ENCODE data around the gene SORCS2.

Gene SORCS2

DNA sequence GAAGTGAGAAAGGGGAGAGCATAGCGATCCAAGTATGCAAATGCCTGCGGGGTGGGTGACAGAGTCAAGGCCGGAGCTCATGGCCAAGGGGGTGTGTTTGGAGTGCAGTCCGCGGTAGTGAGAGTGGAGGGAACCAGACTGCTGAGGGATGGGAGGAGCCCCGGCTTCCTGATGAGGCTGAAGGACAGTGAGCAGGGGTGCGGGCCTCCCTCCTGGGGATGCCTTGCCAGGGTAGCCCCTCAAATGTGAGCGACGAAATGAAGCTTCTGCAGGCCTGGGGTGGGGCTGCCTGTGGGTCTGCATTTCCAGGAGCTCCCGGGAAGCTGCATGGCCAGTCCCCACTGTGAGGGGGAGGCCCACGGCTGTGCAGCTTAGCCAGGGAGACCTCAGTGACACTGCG is 197.4 kb downstream of the SORCS2 start:
- Histone ChIP-seq H3K36me3 (ENCODE audit: control insufficient read depth in 1 of 2, insufficient read depth in 2 of 2, low read length in 2 of 2) (no peaks in the 10 kb centered on the region), H2AK5ac (ENCODE audit: low read length) (no peak overlapping the region)

GRCh38 chr4:7390336-7390735 is 198.0 kb downstream of the SORCS2 start:
- H4K8ac ChIP-seq (ENCODE audit: low read depth, low read length) = no peak overlapping the region
- H2BK5ac ChIP-seq (ENCODE audit: low read depth, low read length, poor library complexity) = no peak overlapping the region
- no peaks in the 10 kb centered on the region for H3K79me1 ChIP-seq (ENCODE audit: low read length)
- H2BK120ac ChIP-seq (ENCODE audit: insufficient read depth, low read length, poor library complexity) = no peak overlapping the region
- no peak for DNase-seq
- H3K27ac ChIP-seq (ENCODE audit: low read depth, low read length) = no peak overlapping the region
- H4K91ac ChIP-seq (ENCODE audit: low read depth, low read length) = no peak overlapping the region
- peaks cover 9% of the 10 kb centered on the region for H3K9me3 ChIP-seq (ENCODE audit: insufficient read depth, low read depth, low read length)
- no peaks in the 10 kb centered on the region for H3K36me3 ChIP-seq (ENCODE audit: control insufficient read depth in 1 of 2, insufficient read depth in 2 of 2, low read length in 2 of 2)
- no peak overlapping the region for H3K14ac ChIP-seq (ENCODE audit: low read length)
- no CpG with 5 or more reads among the region's 13 CpGs for WGBS (ENCODE audit: extremely low coverage, insufficient coverage, insufficient read length)
- H3K18ac ChIP-seq (ENCODE audit: low read length) = no peak overlapping the region
- H3K79me2 ChIP-seq (ENCODE audit: control insufficient read depth, insufficient read depth, low read length, poor library complexity) = no peaks in the 10 kb centered on the region
- no peak overlapping the region for H2AK5ac ChIP-seq (ENCODE audit: low read length)
- H4K12ac ChIP-seq (ENCODE audit: low read depth, low read length) = no peak overlapping the region
- no peak overlapping the region for H3K4ac ChIP-seq (ENCODE audit: low read depth, low read length)
- no peak overlapping the region for H3K23ac ChIP-seq (ENCODE audit: low read length)
- no peak overlapping the region for H2AFZ ChIP-seq (ENCODE audit: insufficient read depth, low read length, poor library complexity)
- H3K4me2 ChIP-seq (ENCODE audit: low read length) = no peak overlapping the region
- H2BK12ac ChIP-seq (ENCODE audit: low read length) = no peak overlapping the region
- H3K4me3 ChIP-seq (ENCODE audit: low read depth, low read length) = no peak overlapping the region
- no peak overlapping the region for H3K9ac ChIP-seq (ENCODE audit: low read length)
- no peaks in the 10 kb centered on the region for H3K27me3 ChIP-seq (ENCODE audit: insufficient read depth, low read length)
- no peaks in the 10 kb centered on the region for H3K4me1 ChIP-seq (ENCODE audit: control insufficient read depth in 1 of 2, insufficient read depth in 2 of 2, low read length in 2 of 2)

More for the DNA sequence above, 197.4 kb downstream of the SORCS2 start:
- Histone ChIP-seq H3K18ac (ENCODE audit: low read length) (no peak overlapping the region), H3K9me3 (ENCODE audit: insufficient read depth, low read depth, low read length) (peaks cover 9% of the 10 kb centered on the region), H3K27ac (ENCODE audit: low read depth, low read length) (no peak overlapping the region), H3K27me3 (ENCODE audit: insufficient read depth, low read length) (no peaks in the 10 kb centered on the region), H3K79me2 (ENCODE audit: control insufficient read depth, insufficient read depth, low read length, poor library complexity) (no peaks in the 10 kb centered on the region), H2BK120ac (ENCODE audit: insufficient read depth, low read length, poor library complexity) (no peak overlapping the region), H2AFZ (ENCODE audit: insufficient read depth, low read length, poor library complexity) (no peak overlapping the region), H2BK5ac (ENCODE audit: low read depth, low read length, poor library complexity) (no peak overlapping the region), H4K12ac (ENCODE audit: low read depth, low read length) (no peak overlapping the region), H3K4ac (ENCODE audit: low read depth, low read length) (no peak overlapping the region), H3K4me3 (ENCODE audit: low read depth, low read length) (no peak overlapping the region), H3K4me2 (ENCODE audit: low read length) (no peak overlapping the region), H4K91ac (ENCODE audit: low read depth, low read length) (no peak overlapping the region), H3K9ac (ENCODE audit: low read length) (no peak overlapping the region), H2BK12ac (ENCODE audit: low read length) (no peak overlapping the region), H4K8ac (ENCODE audit: low read depth, low read length) (no peak overlapping the region), H3K79me1 (ENCODE audit: low read length) (no peaks in the 10 kb centered on the region), H3K4me1 (ENCODE audit: control insufficient read depth in 1 of 2, insufficient read depth in 2 of 2, low read length in 2 of 2) (no peaks in the 10 kb centered on the region), H3K14ac (ENCODE audit: low read length) (no peak overlapping the region), H3K23ac (ENCODE audit: low read length) (no peak overlapping the region)
- DNase-seq = no peak
- WGBS (ENCODE audit: extremely low coverage, insufficient coverage, insufficient read length) = no CpG with 5 or more reads among the region's 12 CpGs

GRCh38 chr4:7390906-7391636 is 198.7 kb downstream of the SORCS2 start:
- H3K9ac ChIP-seq (ENCODE audit: low read length) = no peak overlapping the region
- H3K36me3 ChIP-seq (ENCODE audit: control insufficient read depth in 1 of 2, insufficient read depth in 2 of 2, low read length in 2 of 2) = no peaks in the 10 kb centered on the region
- H2BK12ac ChIP-seq (ENCODE audit: low read length) = no peak overlapping the region
- H3K4ac ChIP-seq (ENCODE audit: low read depth, low read length) = no peak overlapping the region
- H2AFZ ChIP-seq (ENCODE audit: insufficient read depth, low read length, poor library complexity) = no peak overlapping the region
- no peaks in the 10 kb centered on the region for H3K79me2 ChIP-seq (ENCODE audit: control insufficient read depth, insufficient read depth, low read length, poor library complexity)
- no peaks in the 10 kb centered on the region for H3K79me1 ChIP-seq (ENCODE audit: low read length)
- no peak overlapping the region for H4K91ac ChIP-seq (ENCODE audit: low read depth, low read length)
- no peak overlapping the region for H3K4me3 ChIP-seq (ENCODE audit: low read depth, low read length)
- H2BK5ac ChIP-seq (ENCODE audit: low read depth, low read length, poor library complexity) = no peak overlapping the region
- no peak overlapping the region for H3K18ac ChIP-seq (ENCODE audit: low read length)
- H3K23ac ChIP-seq (ENCODE audit: low read length) = no peak overlapping the region
- peaks cover 4% of the 10 kb centered on the region for H3K9me3 ChIP-seq (ENCODE audit: insufficient read depth, low read depth, low read length)
- H2AK5ac ChIP-seq (ENCODE audit: low read length) = no peak overlapping the region
- H4K8ac ChIP-seq (ENCODE audit: low read depth, low read length) = no peak overlapping the region
- no peaks in the 10 kb centered on the region for H3K4me1 ChIP-seq (ENCODE audit: control insufficient read depth in 1 of 2, insufficient read depth in 2 of 2, low read length in 2 of 2)
- no peak overlapping the region for H3K27ac ChIP-seq (ENCODE audit: low read depth, low read length)
- H3K4me2 ChIP-seq (ENCODE audit: low read length) = no peak overlapping the region
- no peak for DNase-seq
- H2BK120ac ChIP-seq (ENCODE audit: insufficient read depth, low read length, poor library complexity) = no peak overlapping the region
- WGBS (ENCODE audit: extremely low coverage, insufficient coverage, insufficient read length) = no CpG with 5 or more reads among the region's 18 CpGs
- no peak overlapping the region for H3K14ac ChIP-seq (ENCODE audit: low read length)
- H4K12ac ChIP-seq (ENCODE audit: low read depth, low read length) = no peak overlapping the region
- no peaks in the 10 kb centered on the region for H3K27me3 ChIP-seq (ENCODE audit: insufficient read depth, low read length)

GRCh38 chr4:7391637-7392437 is 199.5 kb downstream of the SORCS2 start:
- Histone ChIP-seq H3K79me1 (ENCODE audit: low read length) (no peaks in the 10 kb centered on the region), H4K91ac (ENCODE audit: low read depth, low read length) (no peak overlapping the region), H3K14ac (ENCODE audit: low read length) (no peak overlapping the region), H3K4me1 (ENCODE audit: control insufficient read depth in 1 of 2, insufficient read depth in 2 of 2, low read length in 2 of 2) (no peaks in the 10 kb centered on the region), H3K79me2 (ENCODE audit: control insufficient read depth, insufficient read depth, low read length, poor library complexity) (no peaks in the 10 kb centered on the region), H3K9me3 (ENCODE audit: insufficient read depth, low read depth, low read length) (peaks cover 4% of the 10 kb centered on the region), H3K27ac (ENCODE audit: low read depth, low read length) (no peak overlapping the region), H3K27me3 (ENCODE audit: insufficient read depth, low read length) (no peaks in the 10 kb centered on the region), H3K4ac (ENCODE audit: low read depth, low read length) (no peak overlapping the region), H2AFZ (ENCODE audit: insufficient read depth, low read length, poor library complexity) (no peak overlapping the region), H2AK5ac (ENCODE audit: low read length) (no peak overlapping the region), H2BK12ac (ENCODE audit: low read length) (no peak overlapping the region), H3K4me3 (ENCODE audit: low read depth, low read length) (no peak overlapping the region), H3K9ac (ENCODE audit: low read length) (no peak overlapping the region), H2BK5ac (ENCODE audit: low read depth, low read length, poor library complexity) (no peak overlapping the region), H2BK120ac (ENCODE audit: insufficient read depth, low read length, poor library complexity) (no peak overlapping the region), H3K23ac (ENCODE audit: low read length) (no peak overlapping the region), H4K8ac (ENCODE audit: low read depth, low read length) (no peak overlapping the region), H3K18ac (ENCODE audit: low read length) (no peak overlapping the region), H3K4me2 (ENCODE audit: low read length) (no peak overlapping the region), H4K12ac (ENCODE audit: low read depth, low read length) (no peak overlapping the region), H3K36me3 (ENCODE audit: control insufficient read depth in 1 of 2, insufficient read depth in 2 of 2, low read length in 2 of 2) (no peaks in the 10 kb centered on the region)
- no peak for DNase-seq
- no CpG with 5 or more reads among the region's 18 CpGs for WGBS (ENCODE audit: extremely low coverage, insufficient coverage, insufficient read length)

All from trophoblast cell (in vitro differentiated cells and primary cell).